HepG2 (cell line): Measurements from ENCODE around the gene FBXL13. TPM values are rescaled to one million over a fixed set of nuclear protein-coding genes. Genes with fewer than 3 reads are reported as not detected.
"Not testable (repeated sequence)": the region's sequence is repeated elsewhere in the genome, so short reads cannot be mapped to it uniquely, and the experiment has no call there.

Experiments used
- ATAC-seq: fragments of 200-7000 bp; cut with Tn5 transposase; 3 replicates; pipeline ENCODE4 v1.9.1; 2020; ENCODE audit warnings: mild to moderate bottlenecking, moderate library complexity
- BruUV-seq: library from RNA; stranded (reverse); fragments of 400-500 nt; replicated peaks from 2 replicates; lab custom pipeline; 2021; lab: Mats Ljungman, UMichigan
- CTCF ChIA-PET: fragments of 300-600 bp; formaldehyde crosslinking; extraction: SDS; loops from one replicate; lab custom pipeline; 2021; ENCODE audit warnings: low total read pairs, inconsistent platforms, low intra/inter-chr PET ratio; lab: Yijun Ruan, JAX
- POLR2A ChIA-PET: fragments of 350-600 bp; sonication (Branson Sonifier 250); formaldehyde crosslinking; loops from one replicate; lab custom pipeline; 2020; ENCODE audit warnings: antibody characterized with exemption, inconsistent platforms; lab: Yijun Ruan, JAX
- DNase-seq: peaks from one replicate; pipeline ENCODE4 v3.0.0-alpha.2; 2015; ENCODE audit warnings: low spot score
- FAIRE-seq: peaks from 3 replicates; lab custom pipeline; 2011; peaks lifted over from hg19 to GRCh38; lab: Jason Lieb, UNC
- H2AFZ ChIP-seq: one replicate; pipeline ENCODE4 v1.6.1; 2011; ENCODE audit warnings: low read length, inconsistent platforms
- H3K27ac ChIP-seq: fragments of 300-600 bp; 3 replicates; pipeline ENCODE4 v1.8.0; 2011; ENCODE audit warnings: mixed run types, mild to moderate bottlenecking, mixed read lengths, low read length, inconsistent platforms; ENCODE audit not compliant: insufficient read depth; ENCODE audit errors: extremely low read length
- H3K27me3 ChIP-seq, 2 experiments: fragments of 200-600 bp in 1 of 2; 2 replicates in 1 of 2; 3 replicates in 1 of 2; pipeline versions ENCODE4 v1.6.0 to v1.8.0; 2011; ENCODE audit warnings: low read length in 2 of 2, mild to moderate bottlenecking in 2 of 2, moderate library complexity in 2 of 2, inconsistent platforms in 1 of 2; ENCODE audit not compliant: insufficient read depth in 2 of 2, control insufficient read depth in 1 of 2
- H3K36me3 ChIP-seq, 2 experiments: fragments of 200-600 bp in 1 of 2; replicated peaks in 1 of 2; 2 replicates in 1 of 2; 3 replicates in 1 of 2; pipeline versions ENCODE4 v1.5.1 to v1.8.0; 2011; ENCODE audit warnings: low read length in 2 of 2, inconsistent platforms in 1 of 2; ENCODE audit not compliant: insufficient read depth in 2 of 2, control insufficient read depth in 1 of 2
- H3K4me1 ChIP-seq: 2 replicates; pipeline ENCODE4 v1.5.1; 2012; ENCODE audit warnings: low read length, inconsistent platforms; ENCODE audit not compliant: insufficient read depth
- H3K4me2 ChIP-seq: 2 replicates; pipeline ENCODE4 v1.6.0; 2011; ENCODE audit warnings: low read depth, low read length, inconsistent platforms
- H3K4me3 ChIP-seq, 3 experiments: fragments of 200-600 bp in 1 of 3; sonication (generic), shearing (Covaris generic) in 1 of 3; replicated peaks in 1 of 3; 2 replicates each; pipeline ENCODE4 v1.5.1; 2011 to 2016; ENCODE audit warnings: low read length in 3 of 3, inconsistent platforms in 2 of 3, low read depth in 2 of 3, mild to moderate bottlenecking in 2 of 3, control low read depth in 1 of 3, mixed read lengths in 1 of 3; ENCODE audit not compliant: insufficient read depth in 1 of 3
- H3K79me2 ChIP-seq: one replicate; pipeline ENCODE4 v1.6.1; 2011; ENCODE audit warnings: low read length, inconsistent platforms; ENCODE audit not compliant: insufficient read depth
- H3K9ac ChIP-seq: 2 replicates; pipeline ENCODE4 v1.6.0; 2011; ENCODE audit warnings: mild to moderate bottlenecking, low read depth, low read length, inconsistent platforms; ENCODE audit not compliant: insufficient read depth
- H3K9me3 ChIP-seq: 2 replicates; pipeline ENCODE4 v1.5.1; 2012; ENCODE audit warnings: mild to moderate bottlenecking, low read length
- H4K20me1 ChIP-seq: 2 replicates; pipeline ENCODE4 v1.6.0; 2011; ENCODE audit warnings: inconsistent platforms, mild to moderate bottlenecking, low read length, moderate library complexity; ENCODE audit not compliant: insufficient read depth
- IRF9 ChIP-seq: sonication (generic); formaldehyde crosslinking; IDR thresholded peaks from 2 replicates; pipeline ENCODE4 v1.8.0; 2022; ENCODE audit warnings: missing genetic modification reagents, mild to moderate bottlenecking, borderline replicate concordance
- KDM2A ChIP-seq: sonication (generic); formaldehyde crosslinking; IDR thresholded peaks from 2 replicates; pipeline ENCODE4 v1.4.0; 2020; ENCODE audit warnings: low read depth, missing genetic modification reagents, borderline replicate concordance
- KDM5B ChIP-seq: sonication (generic); formaldehyde crosslinking; IDR thresholded peaks from 2 replicates; pipeline ENCODE4 v1.4.0; 2020; ENCODE audit warnings: missing genetic modification reagents, mild to moderate bottlenecking, borderline replicate concordance
- KDM6A ChIP-seq: IDR thresholded peaks from 2 replicates; pipeline ENCODE4 v1.6.1; 2016; ENCODE audit warnings: low read depth
- SOX13 ChIP-seq, 3 experiments: fragments of 450-650 bp in 1 of 3; sonication (generic) in 1 of 3; formaldehyde crosslinking in 1 of 3; IDR thresholded peaks in 2 of 3; conservative IDR thresholded peaks in 1 of 3; 2 replicates each; pipeline versions ENCODE4 v1.5.0 to v1.6.1; 2016 to 2020; ENCODE audit warnings: antibody characterized with exemption in 1 of 3, mild to moderate bottlenecking in 1 of 3, missing compliant biosample characterization in 1 of 3, missing genetic modification reagents in 1 of 3, moderate library complexity in 1 of 3
- SP5 ChIP-seq: IDR thresholded peaks from 2 replicates; pipeline ENCODE4 v1.6.1; 2016; ENCODE audit warnings: low read depth, borderline replicate concordance
- ZNF883 ChIP-seq: sonication (generic); formaldehyde crosslinking; IDR thresholded peaks from 2 replicates; pipeline ENCODE4 v1.5.1; 2020; ENCODE audit warnings: mild to moderate bottlenecking, missing genetic modification reagents; ENCODE audit errors: not compliant biosample characterization
- WGBS: methylation state at CpG from one replicate; pipeline ENCODE4 v1.1.6; 2017; ENCODE audit warnings: low lambda C conversion rate; 5-methylcytosine and 5-hydroxymethylcytosine counted together
- in situ Hi-C: cut with HindIII; loops from 2 replicates; pipeline ENCODE4 v1.10.0; 2017; ENCODE audit warnings: low pct_unique_long_range_greater_than_20kb; ENCODE audit not compliant: extremely low pct_ligation_motif_present
- intact Hi-C: fragments of 100-400 bp; cut with micrococcal nuclease; formaldehyde crosslinking; loops from one replicate; pipeline ENCODE4 v1.10.0; 2022; ENCODE audit not compliant: unreplicated experiment
- polyA plus RNA-seq, 8 experiments: library from polyadenylated mRNA; depleted of rRNA in 3 of 8; stranded (reverse) in 7 of 8; unstranded in 1 of 8; fragments of >200 nt; fragmentation: Illumina TruSeq in 4 of 8; extraction: Trizol in 4 of 8; gene quantifications; 2 replicates each; pipeline versions ENCODE4 v1.2.1 to v1.2.3, GENCODE V29; 2011 to 2016; ENCODE audit warnings: low read depth in 4 of 8, missing spikeins in 1 of 8, mixed read lengths in 1 of 8; ENCODE audit not compliant: insufficient read depth in 1 of 8
- total RNA-seq, 5 experiments: library from RNA; depleted of rRNA; stranded (reverse); fragments of >200 nt; fragmentation: Illumina TruSeq; extraction: Trizol; gene quantifications; 2 replicates each; pipeline ENCODE4 v1.2.3, GENCODE V29; 2016; ENCODE audit warnings: low read depth in 1 of 5
- TF ChIP-seq, protein P1 (sequence below): IDR thresholded peaks from 2 replicates; pipeline ENCODE4 v1.6.1; 2016; ENCODE audit warnings: mild to moderate bottlenecking
- TF ChIP-seq, protein P2 (sequence below): sonication (generic); formaldehyde crosslinking; IDR thresholded peaks from 2 replicates; pipeline ENCODE4 v1.5.1; 2020; ENCODE audit warnings: missing genetic modification reagents, mild to moderate bottlenecking, borderline replicate concordance
- TF ChIP-seq, protein P3 (sequence below): IDR thresholded peaks from 2 replicates; pipeline ENCODE4 v1.4.0; 2020; ENCODE audit warnings: mild to moderate bottlenecking, missing genetic modification reagents

The FBXL13 gene
- total and polyA plus RNA-seq, 2 of the 13 experiments (the other 11 are each of a cell fraction or from before 2014, with no cell fraction given) = 0.24 to 0.77 TPM

DNA sequence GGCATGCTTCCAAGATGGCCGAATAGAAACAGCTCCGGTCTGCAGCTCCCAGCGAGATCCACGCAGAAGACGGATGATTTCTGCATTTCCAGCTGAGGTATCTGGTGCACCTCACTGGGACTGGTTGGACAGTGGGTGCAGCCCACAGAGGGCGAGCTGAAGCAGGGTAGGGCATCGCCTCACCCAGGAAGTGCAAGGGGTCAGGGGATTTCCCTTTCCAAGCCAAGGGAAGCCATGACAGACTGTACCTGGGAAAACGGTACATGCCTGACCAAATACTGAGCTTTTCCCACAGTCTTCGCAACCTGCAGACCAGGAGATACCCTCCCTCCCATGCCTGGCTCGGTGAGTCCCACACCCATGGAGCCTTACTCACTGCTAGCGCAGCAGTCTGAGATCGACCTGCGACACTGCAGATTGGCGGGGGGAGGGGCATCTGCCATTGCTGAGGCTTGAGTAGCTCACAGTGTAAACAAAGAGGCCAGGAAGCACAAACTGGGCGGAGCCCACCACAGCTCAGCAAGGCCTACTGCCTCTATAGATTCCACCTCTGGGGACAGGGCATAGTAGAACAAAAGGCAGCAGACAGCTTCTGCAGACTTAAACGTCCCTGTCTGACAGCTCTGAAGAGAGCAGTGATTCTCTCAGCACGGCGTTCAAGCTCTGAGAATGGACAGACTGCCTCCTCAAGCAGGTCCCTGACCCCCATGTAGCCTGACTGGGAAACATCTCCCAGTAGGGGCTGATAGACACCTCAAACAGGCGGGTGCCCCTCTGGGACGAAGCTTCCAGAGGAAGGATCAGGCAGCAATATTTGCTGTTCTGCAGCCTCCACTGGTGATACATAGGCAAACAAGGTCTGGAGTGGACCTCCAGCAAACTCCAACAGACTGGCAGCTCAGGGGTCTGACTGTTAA is 36.5 kb downstream of the FBXL13 start:
- intact Hi-C loops; CTCF ChIA-PET; H3K36me3 ChIP-seq; H3K79me2 ChIP-seq; H3K27me3 ChIP-seq; BruUV-seq; H4K20me1 ChIP-seq; H3K9me3 ChIP-seq; in situ Hi-C loops; TF ChIP-seq SOX13 (IDR thresholded peaks at IDR 0.05): not testable (repeated sequence)
- Histone ChIP-seq H3K4me3 (peak overlapping the region in 2 of 3 experiments; percentile 51 to 61; a peak in 5 of 6 replicates), H3K9ac (peak overlapping the region; percentile 52; the same call in 1 of the 2 replicates), H3K27ac (peak overlapping the region; percentile 47), H3K4me2 (peak overlapping the region; percentile 82), H2AFZ (peak overlapping the region; percentile 87), H3K4me1 (peaks cover 17% of the 10 kb centered on the region)
- WGBS = 40% methylated on average over 12 of the region's 20 CpGs
- POLR2A ChIA-PET = interaction anchor here (0.6 to 2.4 kb wide), 6 partner anchors 13 to 289 kb away, joined by 3 to 16 read pairs (median 7); partner anchors contain the start of genes ARMC10, FAM185A and FBXL13
- ATAC-seq = peak; percentile 95
- FAIRE-seq = peak; percentile 40
- peak; percentile 80 for DNase-seq
- peak; percentile 90 for TF ChIP-seq SP5 (CRISPR knock-in tag)
- peak; percentile 54 for TF ChIP-seq KDM2A
- TF ChIP-seq KDM5B (CRISPR knock-in tag) = peak; percentile 84; the same call in 1 of the 2 replicates
- 0 out of 2 replicates have a peak, but pooled peaks have one; percentile 38 for TF ChIP-seq KDM6A (CRISPR knock-in tag)
- peak; percentile 42 for TF ChIP-seq ZNF883 (CRISPR knock-in tag)
- TF ChIP-seq, protein P1, sequence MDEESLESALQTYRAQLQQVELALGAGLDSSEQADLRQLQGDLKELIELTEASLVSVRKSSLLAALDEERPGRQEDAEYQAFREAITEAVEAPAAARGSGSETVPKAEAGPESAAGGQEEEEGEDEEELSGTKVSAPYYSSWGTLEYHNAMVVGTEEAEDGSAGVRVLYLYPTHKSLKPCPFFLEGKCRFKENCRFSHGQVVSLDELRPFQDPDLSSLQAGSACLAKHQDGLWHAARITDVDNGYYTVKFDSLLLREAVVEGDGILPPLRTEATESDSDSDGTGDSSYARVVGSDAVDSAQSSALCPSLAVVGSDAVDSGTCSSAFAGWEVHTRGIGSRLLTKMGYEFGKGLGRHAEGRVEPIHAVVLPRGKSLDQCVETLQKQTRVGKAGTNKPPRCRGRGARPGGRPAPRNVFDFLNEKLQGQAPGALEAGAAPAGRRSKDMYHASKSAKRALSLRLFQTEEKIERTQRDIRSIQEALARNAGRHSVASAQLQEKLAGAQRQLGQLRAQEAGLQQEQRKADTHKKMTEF = peak; percentile 68; the same call in 1 of the 2 replicates
- TF ChIP-seq IRF9 (CRISPR knock-in tag) = peak; percentile 31; the same call in 1 of the 2 replicates
- TF ChIP-seq SOX13 (CRISPR knock-in tag; conservative IDR thresholded peaks at IDR 0.05 in 1 of 2, IDR thresholded peaks at IDR 0.05 in 1 of 2) = peak in 1 of 2 experiments; percentile 51; a peak in 2 of 4 replicates
- TF ChIP-seq, protein P2, sequence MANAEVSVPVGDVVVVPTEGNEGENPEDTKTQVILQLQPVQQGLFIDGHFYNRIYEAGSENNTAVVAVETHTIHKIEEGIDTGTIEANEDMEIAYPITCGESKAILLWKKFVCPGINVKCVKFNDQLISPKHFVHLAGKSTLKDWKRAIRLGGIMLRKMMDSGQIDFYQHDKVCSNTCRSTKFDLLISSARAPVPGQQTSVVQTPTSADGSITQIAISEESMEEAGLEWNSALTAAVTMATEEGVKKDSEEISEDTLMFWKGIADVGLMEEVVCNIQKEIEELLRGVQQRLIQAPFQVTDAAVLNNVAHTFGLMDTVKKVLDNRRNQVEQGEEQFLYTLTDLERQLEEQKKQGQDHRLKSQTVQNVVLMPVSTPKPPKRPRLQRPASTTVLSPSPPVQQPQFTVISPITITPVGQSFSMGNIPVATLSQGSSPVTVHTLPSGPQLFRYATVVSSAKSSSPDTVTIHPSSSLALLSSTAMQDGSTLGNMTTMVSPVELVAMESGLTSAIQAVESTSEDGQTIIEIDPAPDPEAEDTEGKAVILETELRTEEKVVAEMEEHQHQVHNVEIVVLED = peak; percentile 39; the same call in 1 of the 2 replicates
- TF ChIP-seq, protein P3, sequence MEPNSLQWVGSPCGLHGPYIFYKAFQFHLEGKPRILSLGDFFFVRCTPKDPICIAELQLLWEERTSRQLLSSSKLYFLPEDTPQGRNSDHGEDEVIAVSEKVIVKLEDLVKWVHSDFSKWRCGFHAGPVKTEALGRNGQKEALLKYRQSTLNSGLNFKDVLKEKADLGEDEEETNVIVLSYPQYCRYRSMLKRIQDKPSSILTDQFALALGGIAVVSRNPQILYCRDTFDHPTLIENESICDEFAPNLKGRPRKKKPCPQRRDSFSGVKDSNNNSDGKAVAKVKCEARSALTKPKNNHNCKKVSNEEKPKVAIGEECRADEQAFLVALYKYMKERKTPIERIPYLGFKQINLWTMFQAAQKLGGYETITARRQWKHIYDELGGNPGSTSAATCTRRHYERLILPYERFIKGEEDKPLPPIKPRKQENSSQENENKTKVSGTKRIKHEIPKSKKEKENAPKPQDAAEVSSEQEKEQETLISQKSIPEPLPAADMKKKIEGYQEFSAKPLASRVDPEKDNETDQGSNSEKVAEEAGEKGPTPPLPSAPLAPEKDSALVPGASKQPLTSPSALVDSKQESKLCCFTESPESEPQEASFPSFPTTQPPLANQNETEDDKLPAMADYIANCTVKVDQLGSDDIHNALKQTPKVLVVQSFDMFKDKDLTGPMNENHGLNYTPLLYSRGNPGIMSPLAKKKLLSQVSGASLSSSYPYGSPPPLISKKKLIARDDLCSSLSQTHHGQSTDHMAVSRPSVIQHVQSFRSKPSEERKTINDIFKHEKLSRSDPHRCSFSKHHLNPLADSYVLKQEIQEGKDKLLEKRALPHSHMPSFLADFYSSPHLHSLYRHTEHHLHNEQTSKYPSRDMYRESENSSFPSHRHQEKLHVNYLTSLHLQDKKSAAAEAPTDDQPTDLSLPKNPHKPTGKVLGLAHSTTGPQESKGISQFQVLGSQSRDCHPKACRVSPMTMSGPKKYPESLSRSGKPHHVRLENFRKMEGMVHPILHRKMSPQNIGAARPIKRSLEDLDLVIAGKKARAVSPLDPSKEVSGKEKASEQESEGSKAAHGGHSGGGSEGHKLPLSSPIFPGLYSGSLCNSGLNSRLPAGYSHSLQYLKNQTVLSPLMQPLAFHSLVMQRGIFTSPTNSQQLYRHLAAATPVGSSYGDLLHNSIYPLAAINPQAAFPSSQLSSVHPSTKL (CRISPR knock-in tag) = peak; percentile 72
